NCI-H526 treated with DMSO at 0.1 percent for 48 hours (cell line): ENCODE data around the gene VIL1.

ENCODE experiments used
- DNase-seq: peaks from one replicate; lab custom pipeline; 2025; lab: John Stamatoyannopoulos, UW

Gene VIL1

DNA sequence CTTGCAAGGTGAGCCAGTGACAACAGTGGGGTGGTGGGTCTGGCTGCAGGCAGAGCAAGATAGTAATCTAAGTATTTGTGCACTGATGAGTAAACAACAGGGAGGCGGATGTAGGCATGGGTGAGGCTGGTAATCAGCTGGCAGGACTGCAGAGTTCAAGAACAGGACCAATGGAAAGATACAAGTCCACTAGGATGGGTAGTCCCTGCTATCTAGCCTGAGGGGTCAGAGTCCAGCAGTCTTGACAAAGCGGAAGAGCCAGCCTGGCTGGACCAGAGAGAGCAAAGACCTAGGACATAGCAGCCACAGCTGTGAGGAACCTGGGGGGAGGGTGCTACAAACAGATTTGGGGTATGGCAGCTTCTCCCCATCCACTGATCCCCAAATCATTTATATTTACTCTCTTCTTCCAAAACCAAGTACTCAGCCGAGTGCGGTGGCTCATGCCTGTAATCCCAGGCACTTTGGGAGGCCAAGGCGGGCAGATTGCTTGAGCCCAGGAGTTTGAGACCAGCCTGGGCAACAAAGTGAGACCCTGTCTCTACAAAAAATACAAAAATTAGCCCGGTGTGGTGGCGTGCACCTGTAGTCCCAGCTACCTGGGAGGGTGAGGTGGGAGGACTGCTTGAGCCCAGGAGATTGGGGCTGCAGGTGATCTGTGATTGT, 25.9 kb downstream of the VIL1 start:
- no peak for DNase-seq

DNA sequence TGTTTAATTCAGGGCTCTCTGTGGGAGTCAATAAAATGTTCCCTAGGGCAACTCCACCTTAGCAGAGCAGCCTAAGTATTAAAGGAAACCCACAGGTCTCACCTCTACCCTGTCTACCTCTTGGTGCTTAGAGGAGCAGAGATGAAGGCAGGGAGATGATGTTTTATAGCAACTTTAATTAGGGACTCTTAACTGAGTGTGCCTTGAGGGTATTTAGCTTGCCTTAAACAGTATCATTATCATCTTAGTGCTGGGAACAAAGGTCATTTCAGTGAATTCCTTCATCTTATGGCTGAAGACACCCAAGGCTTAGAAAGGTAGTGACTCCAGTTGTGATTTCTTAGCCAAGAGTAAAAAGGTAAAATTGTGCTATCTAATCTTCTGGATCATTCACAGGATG, 26.7 kb downstream of the VIL1 start:
- no peak for DNase-seq

DNA sequence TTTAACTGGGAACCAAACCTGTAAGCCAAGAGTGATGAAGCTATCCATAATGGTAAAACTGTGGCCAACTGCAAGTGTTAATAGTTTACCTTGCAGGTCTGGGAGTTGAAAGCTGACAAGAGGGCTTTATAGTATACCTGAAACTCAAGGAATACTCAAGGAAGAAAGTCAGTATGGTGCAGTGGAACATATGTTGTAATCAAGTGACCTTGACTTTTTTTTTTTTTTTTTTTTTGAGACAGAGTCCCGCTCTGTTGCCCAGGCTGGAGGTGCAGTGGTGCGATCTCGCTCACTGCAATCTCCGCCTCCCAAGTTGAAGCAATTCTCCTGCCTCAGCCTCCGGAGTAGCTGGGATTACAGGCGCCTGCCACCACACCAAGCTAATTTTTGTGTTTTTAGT, 27.6 kb downstream of the VIL1 start:
- no peak for DNase-seq

DNA sequence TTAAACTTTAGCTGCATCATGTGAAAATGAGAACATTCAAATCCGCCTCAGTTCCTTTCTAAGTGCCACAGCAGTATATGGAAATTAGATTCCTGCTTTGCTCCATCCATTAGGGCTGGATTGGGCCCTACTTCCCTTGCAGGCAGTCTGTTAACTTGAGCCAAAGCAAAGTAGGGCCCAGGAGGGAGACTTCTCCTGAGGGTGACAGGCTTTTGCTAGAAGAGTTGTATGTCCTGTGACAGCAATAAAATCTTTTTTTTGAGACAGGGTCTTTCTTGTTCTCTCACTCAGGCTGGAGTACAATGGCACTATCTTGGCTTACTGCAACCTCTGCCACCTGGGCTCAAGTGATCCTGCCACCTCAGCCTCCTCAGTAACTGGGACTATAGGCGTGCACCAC, 28.1 kb downstream of the VIL1 start:
- DNase-seq = no peak

DNA sequence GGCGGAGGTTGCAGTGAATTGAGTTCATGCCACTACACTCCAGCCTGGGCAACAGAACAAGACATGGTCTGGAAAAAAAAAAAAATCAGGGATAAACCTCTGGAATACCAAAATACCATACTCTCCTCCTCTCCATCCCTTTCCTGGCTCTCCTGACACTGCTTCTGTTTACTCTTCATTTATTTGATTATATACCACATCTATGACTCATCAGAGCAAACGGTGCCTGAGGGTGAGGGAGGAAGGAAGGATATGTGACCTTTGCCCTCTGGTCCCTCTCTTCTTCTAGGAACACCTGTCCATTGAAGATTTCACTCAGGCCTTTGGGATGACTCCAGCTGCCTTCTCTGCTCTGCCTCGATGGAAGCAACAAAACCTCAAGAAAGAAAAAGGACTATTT, 30.0 kb downstream of the VIL1 start:
- DNase-seq = no peak

DNA sequence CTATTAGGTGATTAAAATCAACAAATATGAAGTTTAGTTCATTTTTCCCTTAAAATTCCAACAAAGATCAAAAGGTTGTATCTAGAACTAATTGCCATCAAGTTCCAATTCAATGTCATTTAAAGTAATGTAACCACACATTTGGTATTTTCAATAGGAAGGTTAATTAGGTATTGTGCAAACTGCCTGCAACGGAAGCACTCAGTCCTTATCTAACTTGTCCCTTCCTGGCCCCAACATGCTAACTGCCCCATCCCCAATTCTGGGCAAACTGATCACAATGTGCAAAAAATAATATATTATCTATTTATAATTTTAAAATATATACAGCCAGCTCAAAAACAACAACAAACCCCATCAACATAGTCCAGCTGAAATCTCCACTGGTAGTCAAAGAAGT, 33.2 kb downstream of the VIL1 start:
- DNase-seq = no peak

DNA sequence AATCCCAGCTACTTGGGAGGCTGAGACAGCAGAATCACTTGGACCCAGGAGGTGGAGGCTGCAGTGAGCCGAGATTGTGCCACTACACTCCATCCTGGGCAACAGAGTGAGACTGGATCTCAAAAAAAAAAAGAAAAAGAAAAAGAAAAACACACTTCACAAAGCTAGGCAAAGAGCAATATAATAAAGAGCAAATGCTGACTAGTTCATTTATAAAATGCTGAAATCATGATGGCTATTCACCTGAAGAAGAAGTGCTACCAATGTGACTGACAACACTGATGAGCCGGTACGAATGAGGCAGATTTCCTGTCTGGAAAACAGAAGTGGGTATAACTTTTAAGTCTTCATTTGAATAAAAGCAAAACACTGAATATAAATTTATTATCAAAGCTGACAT, 37.9 kb downstream of the VIL1 start:
- DNase-seq = no peak

DNA sequence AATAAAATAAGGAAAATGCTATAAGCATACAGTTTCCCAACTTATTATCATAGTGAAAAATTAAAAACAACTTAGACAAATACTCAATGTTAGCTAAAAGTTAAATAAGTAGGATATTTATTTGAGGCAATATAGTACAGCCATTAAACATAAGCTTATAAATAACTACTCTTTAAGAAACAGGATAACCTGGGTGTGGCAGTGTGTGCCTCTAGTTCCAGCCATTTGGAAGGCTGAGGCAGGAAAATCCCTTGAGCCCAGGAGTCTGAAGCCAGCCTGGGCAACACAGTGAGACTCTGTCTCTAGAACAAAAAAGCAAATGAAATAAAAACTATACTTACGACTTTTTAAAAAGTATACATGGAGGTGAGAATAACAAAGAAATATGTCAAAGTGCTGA, 39.7 kb downstream of the VIL1 start:
- DNase-seq = no peak

DNA sequence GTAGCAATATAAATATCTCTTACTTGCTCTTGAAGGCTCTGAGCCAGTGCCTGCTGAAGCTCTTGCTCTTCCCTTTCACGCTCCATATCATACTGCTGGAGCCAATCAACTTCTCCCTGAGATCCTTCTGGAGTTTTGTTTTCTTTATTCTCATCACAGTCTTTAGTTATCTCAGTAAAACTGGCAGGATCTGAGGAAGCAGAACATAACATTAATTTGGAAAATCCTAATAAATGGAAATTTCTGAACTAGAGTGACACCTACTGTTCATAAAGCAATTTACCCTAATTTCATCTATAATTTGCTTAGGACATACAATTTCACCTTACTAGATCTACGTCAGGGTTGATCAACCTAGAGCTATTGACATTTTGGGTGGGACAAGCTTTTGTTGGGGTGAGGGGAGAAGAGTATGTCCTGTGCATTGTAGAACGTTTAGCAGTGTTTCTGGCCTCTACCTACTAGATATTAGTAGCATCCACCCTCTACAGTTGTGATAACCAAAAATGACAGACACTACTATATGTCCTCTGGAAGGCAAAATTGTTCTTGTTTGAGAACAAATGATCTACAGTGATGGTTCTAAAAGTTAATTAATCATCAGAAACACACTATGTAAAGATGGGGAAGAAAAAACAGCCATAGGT, 47.2 kb downstream of the VIL1 start:
- DNase-seq = no peak

DNA sequence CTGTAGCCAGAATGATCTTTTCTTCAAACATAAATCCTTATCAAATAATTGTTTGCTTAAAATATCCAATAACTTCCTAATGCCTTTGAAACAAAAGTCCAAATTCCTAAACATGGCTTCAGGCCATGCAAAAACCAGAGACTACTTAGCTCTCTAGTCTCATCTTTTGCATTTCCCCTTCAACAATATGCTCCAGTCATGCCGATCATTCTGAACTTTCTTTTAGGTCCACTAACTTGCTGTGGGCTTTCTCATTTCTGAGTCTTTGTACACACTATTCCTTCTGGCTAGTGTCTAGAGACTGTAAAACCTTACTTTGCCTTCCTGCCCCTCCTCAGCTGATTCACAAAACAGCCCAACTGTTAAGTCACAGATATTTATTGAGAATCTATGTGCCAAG, 51.5 kb downstream of the VIL1 start:
- no peak for DNase-seq

DNA sequence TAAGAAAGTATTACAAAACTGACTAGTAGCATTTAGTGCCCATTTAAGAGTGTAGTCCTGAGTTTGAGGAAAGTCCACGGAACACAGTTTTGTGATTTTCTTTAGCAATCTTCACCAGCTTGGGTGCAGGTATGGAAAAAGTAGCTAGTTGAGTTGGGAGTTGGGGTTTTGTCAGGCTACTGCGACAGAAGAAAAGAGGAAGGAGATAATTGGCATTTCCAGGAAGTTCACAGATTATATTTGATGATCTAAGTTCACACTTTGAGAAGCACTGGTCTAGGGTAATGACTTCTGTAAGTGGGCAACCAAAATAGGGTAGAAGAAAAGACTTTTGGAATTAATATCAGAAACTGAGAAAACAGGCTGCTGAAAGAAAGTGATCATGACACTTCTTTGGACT, 52.1 kb downstream of the VIL1 start:
- DNase-seq = no peak

DNA sequence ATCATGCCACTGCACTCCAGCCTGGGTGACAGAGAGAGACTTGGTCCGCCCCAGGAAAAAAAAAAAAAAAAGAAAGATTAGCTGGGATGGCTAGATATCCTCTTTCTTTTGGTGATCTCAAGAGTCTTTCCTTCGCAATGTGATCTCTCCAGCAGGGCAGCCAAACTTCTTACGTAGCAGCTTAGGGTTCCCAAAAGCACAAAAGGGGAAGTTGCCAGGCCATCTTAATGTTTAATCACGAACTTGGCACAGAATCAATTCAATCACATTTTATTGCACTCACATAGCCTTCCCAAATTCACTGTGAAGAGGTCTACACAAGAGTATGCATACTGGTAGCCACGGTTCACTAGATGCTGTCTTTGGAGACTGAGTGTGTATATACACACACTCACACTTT, 53.1 kb downstream of the VIL1 start:
- no peak for DNase-seq

DNA sequence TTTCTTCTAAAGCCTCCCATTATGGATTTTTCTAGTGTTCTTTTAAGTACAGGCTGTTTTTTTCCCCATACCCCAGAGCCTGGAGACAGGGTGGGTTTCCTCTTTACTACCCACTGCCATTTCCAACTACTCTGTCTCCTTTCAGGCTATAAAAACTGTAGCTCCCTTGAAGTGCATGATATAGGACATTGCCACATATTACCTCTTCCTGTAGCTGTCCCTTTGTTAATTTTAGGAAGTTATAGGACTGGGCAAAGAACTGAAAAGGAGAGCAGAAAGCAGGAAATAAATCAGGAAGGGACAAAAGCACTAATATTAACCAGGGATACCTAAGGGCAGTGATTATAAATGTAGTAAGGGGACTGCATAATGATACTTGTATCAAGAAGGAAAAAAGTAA, 54.1 kb downstream of the VIL1 start:
- DNase-seq = no peak

DNA sequence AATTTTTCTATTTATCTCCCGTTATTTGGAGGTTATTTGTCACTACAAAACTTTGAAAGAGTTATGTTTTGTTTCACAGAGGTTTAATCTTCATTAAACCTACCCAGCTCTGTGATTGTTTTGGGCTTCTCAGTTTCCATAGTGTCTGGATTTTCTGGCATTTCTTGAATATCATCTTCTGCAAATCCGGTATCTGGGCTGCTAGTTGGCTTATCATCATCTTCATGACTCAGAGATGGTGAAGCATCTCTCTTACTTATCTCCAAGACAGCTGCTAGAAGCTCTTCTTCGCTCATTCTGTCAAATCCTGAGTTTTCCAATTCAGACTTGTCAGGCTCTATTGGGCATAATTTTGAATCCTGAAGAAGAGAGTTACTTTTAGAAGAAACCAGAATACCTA, 55.6 kb downstream of the VIL1 start:
- no peak for DNase-seq

DNA sequence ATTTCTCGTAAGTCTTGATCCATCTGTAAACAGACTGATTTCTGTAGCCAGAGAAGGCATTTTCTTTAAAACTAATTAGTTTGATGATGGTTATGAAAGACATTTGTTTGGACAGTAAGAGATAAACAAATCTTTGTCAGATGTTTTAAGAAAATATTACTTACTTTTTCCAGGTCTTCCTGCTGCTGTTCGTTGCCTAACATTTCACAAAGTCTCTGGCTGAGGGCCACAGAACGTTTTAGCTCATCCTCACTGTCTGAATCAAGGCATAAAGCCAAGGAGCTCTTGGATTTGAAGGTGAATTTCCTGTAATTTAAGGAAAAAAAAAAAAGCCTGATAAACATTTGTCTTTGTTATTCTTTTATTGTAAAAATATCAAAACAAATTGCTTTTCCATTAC, 57.8 kb downstream of the VIL1 start:
- no peak for DNase-seq

DNA sequence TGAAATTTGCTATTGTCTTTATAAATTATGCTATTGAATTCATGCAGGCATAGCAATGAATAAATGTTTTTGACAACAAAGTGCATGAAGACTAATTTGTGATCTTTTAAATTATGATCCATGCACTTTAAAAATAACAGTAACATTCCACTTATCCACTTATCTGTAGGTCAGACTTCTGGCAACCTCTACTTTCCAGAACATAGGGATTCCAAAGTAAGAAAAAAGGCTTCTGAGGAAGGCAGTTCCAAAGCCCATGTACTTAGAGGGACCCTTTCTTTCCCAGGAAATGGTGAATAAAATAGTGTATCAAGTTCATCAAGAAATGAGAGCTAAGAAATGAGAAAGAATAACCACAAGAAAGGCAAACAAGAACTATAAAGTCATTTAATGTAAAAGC, 58.3 kb downstream of the VIL1 start:
- no peak for DNase-seq

DNA sequence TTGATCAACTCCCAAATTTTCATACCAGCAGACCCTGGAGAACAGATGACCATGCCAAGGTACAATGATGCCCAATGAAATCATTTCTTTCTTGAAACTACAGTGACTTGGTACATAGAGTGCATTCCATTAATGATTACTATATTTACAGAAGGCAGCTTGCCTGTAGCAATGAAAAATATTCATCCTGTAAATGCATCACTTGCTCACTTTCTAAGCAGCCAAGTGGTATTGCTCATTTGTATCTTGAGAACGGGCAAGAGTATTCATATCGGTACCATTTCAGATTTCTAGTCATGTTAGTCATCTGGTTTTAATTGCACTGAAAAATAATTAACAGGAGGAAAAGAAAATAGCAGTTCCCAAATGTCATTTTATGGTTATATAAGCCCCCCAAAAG, 59.6 kb downstream of the VIL1 start:
- no peak for DNase-seq

DNA sequence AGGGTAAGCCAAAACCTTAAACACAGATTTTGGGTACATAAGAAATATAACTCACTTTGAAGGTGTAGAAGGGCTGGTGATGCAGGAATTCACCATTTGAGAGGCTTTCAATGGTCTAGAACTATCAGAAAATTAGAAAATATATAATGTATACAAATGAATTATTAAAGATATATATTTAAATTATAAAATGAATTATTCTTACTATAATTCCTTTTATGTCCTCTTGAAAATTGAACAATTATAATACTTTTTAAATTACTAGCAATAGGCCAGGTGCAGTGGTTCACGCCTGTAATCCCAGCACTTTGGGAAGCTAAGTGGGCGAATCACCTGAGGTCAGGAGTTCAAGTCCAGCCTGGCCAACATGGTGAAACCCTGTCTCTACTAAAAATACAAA, 60.7 kb downstream of the VIL1 start:
- DNase-seq = no peak

DNA sequence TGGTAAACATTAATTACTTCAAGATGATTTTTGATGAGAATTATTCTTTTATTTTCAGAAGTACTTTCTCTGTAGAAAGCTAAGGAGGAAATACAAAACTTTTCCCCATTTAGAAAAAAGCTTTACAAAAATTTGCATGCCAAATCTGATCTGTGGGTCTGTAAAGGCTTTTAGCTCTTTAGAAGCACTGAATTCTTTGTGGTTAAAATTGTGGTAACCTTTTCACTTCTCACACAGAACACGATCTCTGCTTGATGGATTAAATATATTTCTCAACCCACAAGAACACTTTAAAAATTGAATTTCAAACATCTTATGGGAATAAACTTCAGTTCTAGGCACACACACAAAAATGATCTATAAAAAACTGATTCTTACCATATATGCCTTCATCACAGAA, 63.7 kb downstream of the VIL1 start:
- DNase-seq = no peak

DNA sequence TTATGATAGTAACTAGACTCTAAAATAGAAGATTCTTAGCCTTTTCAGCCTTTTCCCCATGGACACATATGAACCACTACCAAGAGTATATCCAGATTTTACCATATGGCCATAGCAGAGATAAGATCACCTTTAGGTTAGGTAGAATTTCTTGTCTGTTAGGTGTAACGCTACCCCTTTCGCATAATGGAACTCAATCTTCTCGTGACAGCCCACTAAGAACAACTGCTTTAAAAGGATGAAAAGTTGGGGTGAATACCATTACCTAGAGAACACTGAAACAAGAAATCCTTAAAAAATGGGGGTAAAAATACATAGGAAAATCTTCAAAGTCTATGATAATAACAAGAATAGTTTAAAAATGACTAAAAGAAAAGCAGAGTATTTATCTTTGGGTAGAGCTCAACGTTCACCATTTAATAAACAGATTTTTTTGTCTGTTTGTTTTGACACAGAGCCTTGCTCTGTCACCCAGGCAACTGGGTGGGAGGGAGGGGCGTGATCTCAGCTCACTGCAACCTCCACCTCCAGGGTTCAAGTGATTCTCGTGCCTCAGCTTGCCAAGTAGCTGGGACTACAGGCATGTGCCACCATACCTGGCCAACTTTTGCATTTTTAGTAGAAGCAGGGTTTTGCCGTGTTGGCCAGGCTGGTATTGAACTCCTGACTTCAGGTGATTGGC, 67.2 kb downstream of the VIL1 start:
- peak; percentile 5 for DNase-seq

DNA sequence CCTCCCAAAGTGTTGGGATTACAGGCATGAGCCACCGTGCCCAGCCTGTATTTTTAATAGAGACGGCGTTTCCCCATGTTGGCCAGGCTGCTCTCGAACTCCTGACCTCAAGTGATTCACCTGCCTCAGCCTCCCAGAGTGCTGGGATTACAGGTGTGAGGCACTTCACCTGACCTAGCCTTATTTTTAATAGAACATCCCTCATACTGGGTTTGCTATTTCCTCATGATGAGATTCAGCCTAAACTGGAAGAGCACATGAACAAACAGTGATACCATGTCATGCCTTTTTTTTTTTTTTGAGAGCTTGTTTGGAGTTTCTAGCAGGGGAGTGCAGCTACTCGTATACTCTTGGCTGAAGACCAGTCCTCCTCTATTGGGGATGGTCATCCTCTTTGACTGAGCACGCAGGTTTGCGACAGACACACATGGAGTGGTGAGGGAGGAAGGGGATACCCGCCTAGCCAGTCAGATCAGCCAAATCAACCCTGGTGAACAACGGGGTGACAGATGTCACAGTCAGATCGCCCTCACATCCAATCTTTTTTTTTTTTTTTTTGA, 81.7 kb downstream of the VIL1 start:
- no peak for DNase-seq

DNA sequence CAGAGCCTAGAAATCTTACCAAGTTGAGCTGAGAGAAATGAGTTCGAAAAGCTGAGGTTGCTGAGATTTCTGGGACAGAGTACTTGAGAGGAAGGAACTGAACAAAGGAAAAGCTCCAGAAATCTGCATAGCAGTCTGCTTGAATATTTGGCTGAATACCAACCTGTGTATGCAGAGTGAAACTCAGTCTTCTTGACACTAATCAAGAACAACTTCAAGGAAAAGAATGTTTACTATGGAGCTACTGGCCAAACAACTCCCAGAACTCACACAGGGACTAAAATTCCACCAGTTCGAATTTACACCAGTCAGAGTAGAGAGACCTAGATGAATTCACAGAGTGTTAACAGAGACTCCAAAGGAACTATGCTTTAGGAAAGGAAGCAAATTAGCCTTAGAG, 82.7 kb downstream of the VIL1 start:
- no peak for DNase-seq
